ENCODE data around the gene KCNJ4. TPM values are rescaled to one million over a fixed set of nuclear protein-coding genes. Genes with fewer than 3 reads are reported as not detected.

Gene KCNJ4
- 16.0 TPM for total RNA-seq
- long read RNA-seq, partial matches to known transcripts = 0 of 3 reads
- long read RNA-seq, other reads (novel, unspliced or antisense) = 1 of 3 reads

DNA sequence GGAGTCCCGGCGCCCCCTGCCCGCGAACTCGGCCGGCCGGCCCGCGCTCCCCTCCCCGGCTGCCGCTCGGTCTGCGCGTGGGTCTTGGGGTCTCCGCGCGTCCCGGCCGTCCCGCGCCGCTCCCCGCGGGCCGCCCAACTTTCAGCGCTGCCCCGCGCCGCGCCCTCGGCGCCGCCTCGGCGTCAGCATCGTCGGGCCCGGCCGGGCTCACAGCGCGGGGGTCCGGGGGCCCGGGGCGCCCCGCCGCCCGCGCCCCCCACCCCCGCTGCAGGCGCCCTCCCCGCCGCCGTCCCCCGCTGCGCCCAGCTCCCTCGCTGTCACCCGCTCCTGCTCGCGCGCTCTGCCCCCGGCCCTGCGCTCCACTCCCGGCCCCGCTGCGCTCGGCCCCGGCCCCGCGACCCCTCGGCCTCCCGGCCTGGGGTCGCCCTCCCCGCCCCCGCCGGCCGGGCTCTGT is at the start of gene KCNJ4:
KCNJ4 (minus strand) TSS at position 124 of the 454 bp plus-strand sequence. CDS start 27,067 bp downstream, outside the sequence.
- no peak for ATAC-seq
- intact Hi-C loops (cut with DNase I) = no loop called here

DNA sequence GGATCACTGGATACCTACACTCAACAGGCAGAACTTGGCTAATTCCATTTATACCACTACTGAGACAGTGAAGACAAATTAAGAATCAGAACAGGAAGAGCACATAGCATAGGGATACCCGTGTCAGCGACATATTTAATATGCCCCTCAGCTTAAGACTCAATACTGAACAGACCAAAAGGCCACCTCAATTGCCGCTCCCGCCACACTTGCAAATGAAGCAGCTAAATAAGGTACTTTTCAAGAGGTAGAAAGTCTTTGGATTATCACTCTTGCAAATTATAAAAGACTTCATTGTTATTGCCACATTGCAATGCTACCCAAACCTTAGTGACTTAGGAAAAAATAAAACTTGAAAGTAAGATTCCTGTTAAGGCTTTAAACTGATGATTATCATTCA is 48.0 kb upstream of the KCNJ4 start:
- ATAC-seq (no peak), DNase-seq (ENCODE audit: missing footprints) (no peak)
- intact Hi-C loops (cut with DNase I) = no loop called here

More for the DNA sequence above, at the start of gene KCNJ4:
- DNase-seq (ENCODE audit: missing footprints) = no peak

DNA sequence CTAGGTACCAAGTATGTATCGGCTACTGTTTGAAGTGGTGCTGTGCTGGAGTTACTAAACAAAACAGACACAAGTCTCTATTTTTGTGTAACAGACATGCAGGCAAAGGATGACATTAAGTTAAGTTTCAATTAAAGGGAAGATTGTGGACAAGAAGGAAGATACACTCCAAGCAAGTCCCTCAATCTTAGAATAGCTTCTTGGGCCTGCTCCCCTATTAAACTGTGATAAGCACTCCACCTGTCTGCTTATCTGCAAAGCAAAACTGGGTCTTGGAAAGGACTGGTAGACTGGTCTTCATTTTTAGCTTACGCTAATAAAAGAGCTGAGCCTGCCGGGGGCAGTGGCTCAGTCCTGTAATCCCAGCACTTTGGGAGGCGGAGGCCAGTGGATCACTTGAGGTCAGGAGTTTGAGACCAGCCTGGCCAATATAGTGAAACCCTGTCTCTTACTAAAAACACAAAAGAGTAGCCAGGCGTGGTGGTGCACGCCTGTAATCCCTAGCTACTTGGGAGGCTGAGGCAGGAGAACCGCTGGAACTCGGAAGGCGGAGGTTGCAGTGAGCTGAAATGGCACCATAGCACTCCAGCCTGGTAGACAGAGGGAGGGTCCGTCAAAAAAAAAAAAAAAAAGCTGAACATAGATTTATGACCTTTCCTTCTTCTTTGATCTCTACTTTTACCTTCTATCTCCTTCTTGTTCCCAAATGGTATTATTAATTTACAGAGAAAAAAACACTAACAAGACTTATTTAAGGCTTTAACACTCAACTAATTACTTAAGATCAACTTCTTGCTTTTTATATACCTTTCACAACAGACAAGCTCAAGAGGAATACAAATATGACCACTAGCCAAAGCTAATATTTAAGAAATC is 47.0 kb upstream of the KCNJ4 start:
- intact Hi-C loops (cut with DNase I) = no loop called here
- ATAC-seq = no peak
- DNase-seq (ENCODE audit: missing footprints) = no peak

DNA sequence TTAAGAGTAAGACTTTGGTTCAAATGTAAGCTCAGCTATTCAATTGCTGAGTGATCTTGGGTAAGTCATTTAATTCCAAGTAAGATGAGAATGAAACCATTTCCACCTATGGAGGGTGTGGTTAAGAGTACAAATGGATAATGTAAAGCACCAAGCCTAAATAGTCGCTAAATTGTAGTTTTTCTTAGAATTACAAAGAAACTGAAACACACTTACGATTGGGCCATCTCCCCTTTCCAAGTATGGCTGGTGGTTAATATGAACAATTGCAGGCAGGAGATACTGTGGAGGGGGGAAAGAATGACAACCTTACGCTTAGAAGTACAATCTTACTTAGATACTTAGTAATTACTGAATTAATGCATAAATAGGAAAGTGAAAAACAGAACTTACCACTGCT is 42.9 kb upstream of the KCNJ4 start:
- ATAC-seq (no peak), DNase-seq (ENCODE audit: missing footprints) (no peak)
- intact Hi-C loops (cut with DNase I) = no loop called here

DNA sequence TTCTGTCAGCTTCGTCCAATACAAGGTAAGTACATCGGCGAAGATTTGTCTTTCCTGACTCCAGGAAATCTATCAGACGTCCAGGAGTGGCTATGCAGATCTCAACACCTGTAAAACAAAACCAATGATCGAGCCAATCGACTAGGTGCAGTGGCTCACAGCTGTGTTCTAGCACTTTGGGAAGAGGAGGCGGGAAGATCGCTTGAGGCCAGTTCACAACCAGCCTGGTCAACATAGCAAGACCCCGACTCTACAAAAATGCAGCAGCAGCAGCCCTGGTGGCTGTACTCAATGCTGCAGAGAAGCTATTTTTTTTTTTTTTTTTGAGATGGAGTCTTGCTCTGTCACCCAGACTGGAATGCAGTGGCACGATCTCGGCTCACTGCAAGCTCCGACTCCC is 39.9 kb upstream of the KCNJ4 start:
- intact Hi-C loops (cut with DNase I) = no loop called here
- ATAC-seq (no peak), DNase-seq (ENCODE audit: missing footprints) (no peak)

DNA sequence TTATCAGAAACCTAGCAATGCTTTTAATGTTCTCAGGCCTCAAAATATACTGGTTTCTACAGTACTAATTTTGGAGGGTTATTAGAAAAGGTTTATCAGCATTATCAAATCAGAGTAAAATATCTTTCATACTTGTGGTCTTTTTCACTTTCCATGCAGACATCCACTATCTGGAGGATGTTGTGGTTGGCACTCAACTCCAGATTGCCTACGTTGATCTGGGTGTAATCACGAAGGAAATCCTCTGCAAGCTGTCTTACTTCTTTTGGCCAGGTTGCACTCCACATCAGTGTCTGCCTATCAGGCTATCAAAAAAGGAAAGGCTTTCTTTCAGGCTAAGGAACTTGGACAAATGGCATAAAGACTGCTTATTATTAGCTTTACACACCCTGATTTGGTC is 39.5 kb upstream of the KCNJ4 start:
- DNase-seq (ENCODE audit: missing footprints) (no peak), ATAC-seq (no peak)
- intact Hi-C loops (cut with DNase I) = no loop called here

DNA sequence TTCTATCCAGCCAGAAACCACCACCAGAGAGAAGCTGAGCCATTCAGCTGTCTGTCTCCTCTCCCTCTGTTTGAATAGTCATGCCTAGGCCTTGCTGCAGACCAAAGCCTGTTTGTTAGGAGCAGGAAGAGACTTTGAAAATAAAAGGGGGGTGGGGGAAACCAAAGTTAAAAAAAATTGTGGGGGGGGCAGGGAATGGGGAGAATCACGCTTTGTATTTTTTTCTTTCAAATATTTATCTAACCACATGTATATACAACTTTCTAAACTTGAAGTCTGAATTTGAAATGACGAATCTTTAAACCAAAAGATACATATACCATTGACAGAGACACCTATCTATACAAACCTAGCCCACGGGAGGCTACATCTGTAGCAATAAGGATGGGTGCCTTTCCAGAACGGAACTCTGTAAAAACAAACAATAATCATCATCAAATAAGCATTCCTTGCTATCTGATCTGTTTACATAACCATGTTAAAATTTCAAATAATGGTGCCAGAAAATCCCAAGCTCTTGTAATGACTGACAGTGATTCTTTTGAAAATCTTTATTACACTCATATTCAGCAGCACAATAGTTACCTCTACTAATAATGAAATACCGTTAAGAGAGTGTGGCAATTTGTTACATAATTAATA is 36.8 kb upstream of the KCNJ4 start:
- DNase-seq (ENCODE audit: missing footprints) (no peak), ATAC-seq (no peak)
- intact Hi-C loops (cut with DNase I) = no loop called here

DNA sequence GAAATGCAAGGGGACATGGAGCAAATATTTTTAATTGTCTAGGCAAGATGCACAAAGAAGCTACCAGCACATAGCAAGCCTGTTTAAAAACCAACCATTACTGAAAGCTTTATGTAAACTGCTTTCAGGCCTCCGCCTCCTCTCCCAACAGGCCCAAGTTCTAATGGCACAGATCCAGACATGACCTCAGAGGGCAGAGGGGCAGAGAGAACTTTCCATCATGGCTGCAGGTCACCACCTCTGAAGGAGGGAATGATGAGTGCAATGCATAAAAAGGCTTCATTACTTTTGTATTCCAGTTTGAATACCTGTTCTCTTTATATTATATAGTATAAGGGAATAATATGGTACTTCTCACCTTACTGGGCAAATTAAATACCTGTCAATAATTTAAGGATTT is 35.9 kb upstream of the KCNJ4 start:
- ATAC-seq (peak; percentile 83), DNase-seq (ENCODE audit: missing footprints) (no peak)
- intact Hi-C loops (cut with DNase I) = no loop called here

DNA sequence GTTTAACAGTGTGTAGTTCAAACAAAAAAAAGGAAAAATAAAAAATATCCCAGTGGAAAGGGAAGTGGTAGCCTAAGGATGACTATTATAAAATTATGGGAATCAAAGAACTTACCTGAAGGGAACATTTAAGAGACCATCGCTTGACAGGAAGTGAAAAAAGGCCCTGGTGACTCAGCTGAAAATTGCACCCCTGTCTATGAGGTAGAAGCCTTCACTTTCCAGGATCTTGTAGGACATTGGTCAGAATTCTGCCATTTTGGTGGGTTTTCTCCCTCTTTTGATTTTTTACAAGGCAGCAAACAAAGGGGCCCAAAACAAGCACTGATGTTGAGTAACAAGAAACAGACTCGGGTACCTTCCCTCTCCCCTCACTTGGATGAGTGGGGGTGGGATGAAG is 35.5 kb upstream of the KCNJ4 start:
- no peak for ATAC-seq
- intact Hi-C loops (cut with DNase I) = no loop called here

DNA sequence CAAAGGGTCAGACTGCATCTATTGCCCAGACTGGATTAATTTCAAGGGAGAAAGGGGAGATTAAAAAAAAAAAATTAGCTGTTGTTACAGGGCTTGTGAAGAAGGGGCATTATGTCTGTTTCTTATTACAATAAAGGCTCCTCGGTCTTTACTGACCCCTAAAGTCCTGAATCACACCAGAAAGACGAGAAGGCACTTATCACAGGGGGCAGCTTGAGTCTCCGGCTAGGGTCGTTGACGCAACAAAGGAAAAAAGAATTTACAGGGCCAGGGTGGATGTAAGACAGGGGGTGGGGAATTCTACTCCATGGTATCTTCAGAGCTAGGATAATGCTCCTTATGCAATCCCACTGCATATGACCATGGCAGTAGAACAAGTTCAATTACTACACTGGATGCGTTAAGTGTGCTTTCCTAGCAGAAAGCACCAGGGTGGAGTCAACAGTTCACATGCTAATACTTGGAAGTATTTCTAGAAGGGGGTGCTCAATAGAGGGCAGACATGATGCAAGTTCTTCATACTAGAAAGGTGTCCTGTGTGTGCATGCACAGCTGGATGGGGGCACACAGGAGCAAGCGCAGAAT is 34.7 kb upstream of the KCNJ4 start:
- no peak for ATAC-seq
- intact Hi-C loops (cut with DNase I) = no loop called here
- no peak for DNase-seq (ENCODE audit: missing footprints)

More for the DNA sequence above, 35.5 kb upstream of the KCNJ4 start:
- DNase-seq (ENCODE audit: missing footprints) = no peak

DNA sequence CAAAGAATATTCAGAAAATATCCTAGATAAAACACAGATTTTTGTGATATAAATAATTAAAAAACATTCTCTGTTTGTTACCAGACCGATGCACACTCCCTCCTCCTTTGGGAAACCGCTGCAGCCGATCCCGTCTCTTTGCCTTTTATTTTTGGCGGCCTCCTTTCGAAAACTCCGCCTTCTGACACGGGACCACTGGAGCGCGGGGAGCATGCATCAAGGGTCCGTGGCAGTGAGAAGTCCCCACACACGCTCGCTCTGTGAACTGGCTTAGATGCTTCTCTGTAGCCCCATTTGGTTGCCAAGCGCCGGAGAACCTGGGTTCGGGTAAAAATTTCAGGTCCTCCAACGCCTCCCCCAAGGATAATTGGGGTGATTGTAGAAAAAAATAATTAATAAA is 34.1 kb upstream of the KCNJ4 start:
- intact Hi-C loops (cut with DNase I) = no loop called here

DNA sequence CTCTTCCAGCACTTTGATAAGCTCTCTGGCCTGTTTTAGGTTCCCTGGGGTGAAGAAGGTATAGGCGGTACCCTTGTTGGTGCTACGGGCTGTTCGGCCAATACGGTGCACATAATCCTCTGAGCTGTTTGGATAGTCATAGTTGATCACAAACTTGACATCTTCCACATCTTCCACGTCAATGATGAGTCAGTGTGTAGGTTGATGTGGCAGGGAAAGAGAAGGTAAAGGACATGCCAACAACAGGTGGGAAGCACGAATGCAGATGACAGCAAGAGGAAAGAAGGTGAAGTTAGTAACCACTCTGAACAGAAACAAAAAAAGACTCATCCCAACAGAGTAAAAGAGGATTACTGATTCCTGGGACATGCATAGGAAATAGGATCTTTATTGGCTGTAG is 32.9 kb upstream of the KCNJ4 start:
- intact Hi-C loops (cut with DNase I) = no loop called here
- DNase-seq (ENCODE audit: missing footprints) (no peak), ATAC-seq (no peak)

More for the DNA sequence above, 34.1 kb upstream of the KCNJ4 start:
- DNase-seq (ENCODE audit: missing footprints) (no peak), ATAC-seq (no peak)

DNA sequence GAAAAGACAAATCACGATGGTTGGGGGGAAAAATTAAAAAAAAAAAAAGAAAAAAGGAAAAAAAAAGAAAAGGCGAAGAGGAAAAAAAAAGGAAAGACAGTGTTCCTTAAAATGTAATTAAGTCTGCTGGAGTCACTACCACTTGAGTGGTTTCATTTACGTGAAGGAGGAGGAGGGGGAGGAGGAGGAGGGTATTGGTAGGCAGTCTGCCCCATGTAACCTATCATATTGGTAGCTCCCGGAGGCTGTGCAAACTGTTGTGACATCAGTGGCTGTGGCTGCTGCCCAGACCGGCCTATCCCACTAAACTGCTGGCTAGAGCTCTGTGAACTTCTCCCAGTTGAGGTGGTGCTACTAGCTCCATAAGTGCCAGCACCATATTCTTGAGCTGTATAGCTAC is 30.8 kb upstream of the KCNJ4 start:
- peak; percentile 17 for ATAC-seq
- no peak for DNase-seq (ENCODE audit: missing footprints)
- intact Hi-C loops (cut with DNase I) = no loop called here

DNA sequence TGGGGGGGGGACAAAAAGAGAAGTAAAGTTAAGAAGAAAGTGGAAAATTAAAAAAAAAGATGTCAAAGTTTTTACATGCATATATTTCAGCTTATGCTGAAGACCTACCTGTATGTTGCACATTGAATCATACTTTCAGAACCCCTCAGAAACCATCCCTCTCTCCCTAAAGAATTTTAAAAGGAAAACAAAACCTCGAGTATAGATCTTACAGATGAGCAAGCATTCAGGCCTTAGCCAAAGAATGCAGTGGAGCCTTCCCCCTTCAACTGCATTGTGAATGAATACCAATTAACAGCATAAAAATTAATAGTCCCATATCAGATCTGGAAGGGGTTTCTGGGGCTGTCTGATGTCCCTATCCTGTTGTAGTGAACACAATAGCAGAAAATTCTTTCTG is 29.2 kb upstream of the KCNJ4 start:
- ATAC-seq = no peak
- intact Hi-C loops (cut with DNase I) = no loop called here
- no peak for DNase-seq (ENCODE audit: missing footprints)

DNA sequence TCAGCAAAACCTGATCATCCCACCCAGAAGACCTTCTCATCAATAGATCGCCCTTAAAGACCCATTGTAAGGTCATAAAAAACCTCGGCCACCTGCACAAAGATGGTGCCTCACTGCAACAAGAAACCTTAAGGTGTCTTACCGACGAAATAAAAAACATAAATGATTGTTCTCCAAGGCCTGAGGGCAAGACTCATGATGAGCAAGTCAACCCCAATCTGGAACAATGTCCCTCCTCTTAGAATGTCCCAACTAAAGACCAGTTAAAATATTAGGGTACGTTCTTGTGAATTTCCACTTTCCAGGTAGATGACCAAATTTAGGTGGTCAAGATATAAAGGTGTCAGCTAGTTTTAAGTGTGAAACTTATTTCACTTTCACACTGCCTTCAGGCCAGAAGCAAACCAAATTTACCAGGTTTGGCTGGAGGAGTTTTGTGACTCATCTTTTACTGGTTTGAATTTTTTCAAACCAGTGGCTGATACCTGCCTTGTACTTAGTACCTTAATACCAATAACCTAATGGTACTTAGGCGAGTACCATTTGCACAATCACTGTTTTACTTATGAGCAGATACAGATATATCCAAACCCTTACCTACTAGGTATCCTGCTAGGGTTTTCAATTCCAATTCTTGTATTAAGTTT is 27.8 kb upstream of the KCNJ4 start:
- ATAC-seq (no peak), DNase-seq (ENCODE audit: missing footprints) (no peak)
- intact Hi-C loops (cut with DNase I) = no loop called here

DNA sequence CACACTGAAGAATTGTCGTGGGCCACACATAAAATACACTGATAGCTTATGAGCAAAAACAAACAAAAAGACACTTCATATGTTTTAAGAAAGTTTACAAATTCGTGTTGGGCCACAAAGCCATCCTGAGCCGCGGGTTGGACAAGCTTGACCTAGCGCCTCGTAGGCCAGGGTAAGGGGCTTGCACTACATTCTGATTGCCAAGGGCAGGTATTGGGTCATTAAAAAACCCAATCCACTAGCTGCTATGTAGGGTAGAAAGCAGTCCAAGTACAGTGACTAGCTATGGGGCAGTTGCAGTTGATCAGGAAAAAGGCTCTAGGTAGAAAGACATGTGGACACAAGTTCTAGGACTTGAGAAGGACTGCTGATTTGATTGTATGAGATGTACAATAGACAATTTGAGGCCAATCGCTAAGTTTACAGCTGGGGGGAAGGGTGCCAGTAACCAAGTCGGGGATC is 26.9 kb upstream of the KCNJ4 start:
- intact Hi-C loops (cut with DNase I) = no loop called here
- no peak for ATAC-seq

DNA sequence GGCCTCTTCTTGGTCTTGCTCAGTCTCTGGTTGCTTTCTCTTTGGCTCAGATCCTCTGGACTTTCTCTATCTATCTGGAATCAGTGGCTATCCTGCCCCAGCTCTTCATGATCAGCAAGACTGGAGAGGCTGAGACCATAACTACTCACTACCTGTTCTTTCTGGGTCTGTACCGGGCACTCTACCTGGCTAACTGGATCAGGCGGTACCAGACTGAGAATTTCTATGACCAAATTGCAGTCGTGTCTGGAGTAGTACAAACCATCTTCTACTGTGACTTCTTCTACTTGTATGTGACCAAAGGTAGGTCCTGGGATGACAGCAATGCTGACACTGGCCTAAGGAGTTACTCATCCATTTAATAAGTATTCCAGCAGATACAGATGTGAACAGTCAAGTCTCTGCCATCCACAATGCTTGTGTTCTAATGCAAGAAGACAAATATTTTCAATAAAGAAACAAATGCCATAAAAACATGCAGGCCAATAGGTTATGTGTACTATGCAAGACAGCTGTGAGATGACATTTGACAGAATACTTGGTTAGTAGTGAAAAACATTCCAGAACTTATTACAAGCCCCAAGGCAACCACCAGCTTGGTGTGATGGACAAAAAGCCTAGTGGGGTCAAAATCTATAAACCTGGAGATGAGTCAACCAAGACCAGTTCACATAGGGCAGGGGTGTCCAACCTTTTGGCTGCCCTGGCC is 26.3 kb upstream of the KCNJ4 start:
- ATAC-seq (no peak), DNase-seq (ENCODE audit: missing footprints) (no peak)
- intact Hi-C loops (cut with DNase I) = no loop called here

More for the DNA sequence above, 26.9 kb upstream of the KCNJ4 start:
- DNase-seq (ENCODE audit: missing footprints) = no peak

DNA sequence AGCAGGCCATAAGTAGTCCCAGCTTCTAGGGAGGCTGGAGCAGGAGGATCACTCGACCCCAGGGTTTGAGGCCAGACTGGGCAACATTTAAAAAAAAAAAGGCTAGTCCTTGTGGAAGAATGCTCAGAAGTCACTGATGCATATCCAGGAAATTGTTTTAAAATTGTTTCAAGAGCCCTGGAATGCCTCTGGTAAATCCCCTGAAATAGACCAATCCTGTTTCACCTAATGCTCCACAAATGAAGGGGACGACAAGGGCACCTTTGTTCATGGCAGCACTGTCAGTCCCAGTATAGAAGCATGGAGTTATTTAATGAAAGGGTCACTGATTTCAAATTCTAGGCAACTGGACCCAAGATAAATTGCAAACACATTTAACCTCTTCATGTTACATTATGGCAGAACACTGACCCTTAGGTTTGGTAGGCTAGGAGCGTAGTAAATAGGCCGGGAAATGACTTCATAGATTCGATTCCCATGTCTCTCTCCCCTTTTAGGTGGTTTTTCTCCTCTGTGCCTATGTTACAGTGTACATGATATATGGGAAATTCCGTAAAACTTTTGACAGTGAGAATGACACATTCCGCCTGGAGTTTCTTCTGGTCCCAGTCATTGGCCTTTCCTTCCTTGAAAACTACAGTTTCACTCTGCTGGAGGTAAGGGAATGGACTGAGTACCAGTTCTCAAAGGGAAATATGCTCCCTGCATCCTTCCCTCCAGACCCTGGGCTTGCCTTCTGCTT is 24.3 kb upstream of the KCNJ4 start:
- ATAC-seq = no peak
- intact Hi-C loops (cut with DNase I) = no loop called here
- no peak for DNase-seq (ENCODE audit: missing footprints)

Data from Right ventricle myocardium inferior (tissue), 1 donor.